Endothelial cell of umbilical vein (primary cell): ENCODE measurements around the gene SLC39A5. TPM values are rescaled to one million over a fixed set of nuclear protein-coding genes. Genes with fewer than 3 reads are reported as not detected.

ENCODE experiments used
- BruUV-seq: library from RNA; stranded (reverse); fragments of 400-500 nt; replicated peaks from 2 replicates; lab custom pipeline; 2021; lab: Mats Ljungman, UMichigan
- CTCF ChIA-PET: fragments of 300-600, 350-600 bp; sonication (Branson Sonifier 250); formaldehyde crosslinking; loops from one replicate; lab custom pipeline; 2021; ENCODE audit warnings: antibody characterized with exemption, inconsistent platforms; lab: Charles Lee
- POLR2A ChIA-PET: fragments of 300-600, 350-600 bp; sonication (Branson Sonifier 250); formaldehyde crosslinking; loops from one replicate; lab custom pipeline; 2021; ENCODE audit warnings: antibody characterized with exemption, inconsistent platforms; lab: Charles Lee
- DNase-seq: peaks from one replicate; pipeline ENCODE4 v3.0.0-alpha.2; 2011; ENCODE audit warnings: low read depth, low spot score
- FAIRE-seq: peaks from 2 replicates; lab custom pipeline; 2011; peaks lifted over from hg19 to GRCh38; lab: Jason Lieb, UNC
- H2AFZ ChIP-seq: 2 replicates; pipeline ENCODE4 v1.6.0; 2012; ENCODE audit warnings: low read depth, low read length, control low read depth, inconsistent platforms
- H3K27ac ChIP-seq: 2 replicates; pipeline ENCODE4 v1.5.1; 2011; ENCODE audit warnings: low read depth, mild to moderate bottlenecking, control low read depth, low read length, moderate library complexity; ENCODE audit not compliant: insufficient read depth
- H3K27me3 ChIP-seq, 2 experiments: 2 replicates each; pipeline versions ENCODE4 v1.6.0 to v1.6.1; 2011; ENCODE audit warnings: low read length in 2 of 2, mixed read lengths in 1 of 2; ENCODE audit not compliant: control insufficient read depth in 2 of 2, insufficient read depth in 2 of 2
- H3K36me3 ChIP-seq, 2 experiments: 2 replicates in 1 of 2; 3 replicates in 1 of 2; pipeline ENCODE4 v1.5.1; 2011; ENCODE audit warnings: low read length in 2 of 2, mild to moderate bottlenecking in 1 of 2, moderate library complexity in 1 of 2; ENCODE audit not compliant: control insufficient read depth in 2 of 2, insufficient read depth in 2 of 2; ENCODE audit errors: extremely low read depth in 1 of 2
- H3K4me1 ChIP-seq: 3 replicates; pipeline ENCODE4 v1.5.1; 2011; ENCODE audit warnings: mild to moderate bottlenecking, low read length; ENCODE audit not compliant: control insufficient read depth, insufficient read depth; ENCODE audit errors: extremely low read depth
- H3K4me2 ChIP-seq: 2 replicates; pipeline ENCODE4 v1.6.1; 2011; ENCODE audit warnings: low read length, control low read depth, mixed read lengths; ENCODE audit not compliant: insufficient read depth
- H3K4me3 ChIP-seq, 3 experiments: fragments of 200-600 bp in 1 of 3; sonication (generic), shearing (Covaris generic) in 1 of 3; replicated peaks in 1 of 3; 2 replicates each; pipeline ENCODE4 v1.5.1; 2011 to 2016; ENCODE audit warnings: control low read depth in 3 of 3, low read length in 3 of 3, mild to moderate bottlenecking in 2 of 3, inconsistent platforms in 1 of 3, low read depth in 1 of 3, moderate library complexity in 1 of 3; ENCODE audit not compliant: insufficient read depth in 1 of 3
- H3K79me2 ChIP-seq: 2 replicates; pipeline ENCODE4 v1.6.0; 2012; ENCODE audit warnings: low read length, inconsistent platforms; ENCODE audit not compliant: control insufficient read depth, insufficient read depth
- H3K9ac ChIP-seq: replicated peaks from 2 replicates; pipeline ENCODE3; 2011; ENCODE audit warnings: low read length, control low read depth; ENCODE audit not compliant: insufficient read depth; ENCODE audit errors: extremely low read depth
- H3K9me1 ChIP-seq: replicated peaks from 3 replicates; pipeline ENCODE4 v1.6.0; 2011; ENCODE audit warnings: mild to moderate bottlenecking, low read length; ENCODE audit not compliant: control insufficient read depth, insufficient read depth; ENCODE audit errors: extremely low read depth
- H3K9me3 ChIP-seq: replicated peaks from 2 replicates; pipeline ENCODE4 v1.5.1; 2012; ENCODE audit warnings: low read length, inconsistent platforms; ENCODE audit not compliant: control insufficient read depth, insufficient read depth
- H4K20me1 ChIP-seq: replicated peaks from 2 replicates; pipeline ENCODE3; 2011; ENCODE audit warnings: mild to moderate bottlenecking, low read length; ENCODE audit not compliant: control insufficient read depth, insufficient read depth; ENCODE audit errors: extremely low read depth
- CTCF ChIP-seq, 2 donors: IDR thresholded peaks; 1 replicate in 1 of 2; 2 replicates in 1 of 2; pipeline ENCODE4 v1.5.1; 2011; ENCODE audit warnings: low read length in 2 of 2, mild to moderate bottlenecking in 2 of 2, moderate library complexity in 2 of 2, control low read depth in 1 of 2, inconsistent platforms in 1 of 2, low read depth in 1 of 2; ENCODE audit not compliant: insufficient read depth in 1 of 2; ENCODE audit errors: extremely low read depth in 1 of 2
- EZH2 ChIP-seq: IDR thresholded peaks from 2 replicates; pipeline ENCODE4 v1.6.1; 2012; ENCODE audit warnings: borderline replicate concordance, low read depth, mild to moderate bottlenecking, moderate library complexity, low read length, inconsistent platforms; ENCODE audit not compliant: severe bottlenecking
- FOS ChIP-seq: IDR thresholded peaks from 2 replicates; pipeline ENCODE4 v1.6.1; 2011; ENCODE audit warnings: mild to moderate bottlenecking, low read length, moderate library complexity, borderline replicate concordance; ENCODE audit not compliant: insufficient read depth
- GATA2 ChIP-seq: IDR thresholded peaks from 2 replicates; pipeline ENCODE4 v1.7.0; 2011; ENCODE audit warnings: low read depth, mild to moderate bottlenecking, moderate library complexity, mixed read lengths, low read length; ENCODE audit not compliant: insufficient read length, insufficient read depth
- JUN ChIP-seq: IDR thresholded peaks from 2 replicates; pipeline ENCODE4 v1.6.1; 2011; ENCODE audit warnings: borderline replicate concordance, low read depth; ENCODE audit not compliant: insufficient read length, insufficient read depth
- MAX ChIP-seq: IDR thresholded peaks from 2 replicates; pipeline ENCODE4 v1.6.1; 2011; ENCODE audit not compliant: insufficient read depth, insufficient read length
- MYC ChIP-seq: IDR thresholded peaks from one replicate; pipeline ENCODE4 v1.6.1; 2011; ENCODE audit warnings: mild to moderate bottlenecking, low read depth, low read length
- POLR2A ChIP-seq: IDR thresholded peaks from 2 replicates; pipeline ENCODE4 v1.6.1; 2012; ENCODE audit warnings: low read depth, mild to moderate bottlenecking, control low read depth, low read length
- POLR2AphosphoS5 ChIP-seq: IDR thresholded peaks from 2 replicates; pipeline ENCODE4 v1.6.1; 2012; ENCODE audit warnings: low read depth, mild to moderate bottlenecking, control low read depth, low read length, moderate library complexity; ENCODE audit not compliant: insufficient read depth
- dilution Hi-C: fragments of 300-500 bp; cut with MboI; formaldehyde crosslinking; loops from one replicate; pipeline ENCODE4 v1.15.0; 2019; ENCODE audit warnings: low sequenced_read_pairs; ENCODE audit not compliant: extremely low pct_ligation_motif_present
- intact Hi-C: fragments of 100-400 bp; cut with micrococcal nuclease; formaldehyde crosslinking; loops from one replicate; pipeline ENCODE4 v1.10.0; 2022
- polyA plus RNA-seq, 4 experiments: library from polyadenylated mRNA; depleted of rRNA in 3 of 4; stranded (reverse) in 3 of 4; unstranded in 1 of 4; fragments of >200 nt; gene quantifications; 2 replicates each; pipeline versions ENCODE4 v1.2.1 to v1.2.3, GENCODE V29; 2011 to 2012; ENCODE audit warnings: missing spikeins in 1 of 4
- total RNA-seq: library from RNA; stranded (reverse); gene quantifications from 2 replicates; pipeline ENCODE4 v1.2.3, GENCODE V29; 2021

SLC39A5 gene
- total and polyA plus RNA-seq, 2 donors (not counting 3 experiments of a cell fraction or from before 2014, with no cell fraction given): 0.10 TPM; not detected in 1

- intact Hi-C loops: no loop called here
- H3K27me3 ChIP-seq: no peaks in the 10 kb centered on the region
- no peaks in the 10 kb centered on the region for H3K79me2 ChIP-seq
- no peak for DNase-seq
- peaks cover 0 to 4% of the 10 kb centered on the region in 2 experiments for H3K36me3 ChIP-seq
- dilution Hi-C loops: no loop called here
- no TSS peak for BruUV-seq
- H3K4me2 ChIP-seq: no peak overlapping the region
- no peak overlapping the region for H3K4me3 ChIP-seq
- no peak for FAIRE-seq
- CTCF ChIA-PET: interaction anchor here (0.5 to 1.3 kb wide), 3 partner anchors 20 to 106 kb away, joined by 3 to 4 read pairs (median 3); no protein-coding TSS in a partner anchor
- POLR2A ChIA-PET: interaction anchor here (0.5 kb wide), 1 partner anchor 448 kb away, joined by 4 read pairs; no protein-coding TSS in a partner anchor
- H3K4me1 ChIP-seq: no peaks in the 10 kb centered on the region
- no peaks in the 10 kb centered on the region for H3K9me1 ChIP-seq
- no peaks in the 10 kb centered on the region for H3K9me3 ChIP-seq
- no peak overlapping the region for H3K27ac ChIP-seq
- TF ChIP-seq EZH2 (no peak), FOS (no peak), CTCF (IDR thresholded peaks at IDR 0.05; ENCODE audit: extremely low read depth in 1 of 2, insufficient read depth in 1 of 2, low read depth in 1 of 2, low read length in 2 of 2) (no peak), MYC (no peak)
- H3K9ac ChIP-seq: no peak overlapping the region
- H4K20me1 ChIP-seq: no peaks in the 10 kb centered on the region
- no peak overlapping the region for H2AFZ ChIP-seq
Measured at GRCh38 chr12:56231184-56231582, 1.3 kb downstream of the SLC39A5 start.

- no peak for DNase-seq
- dilution Hi-C loops: no loop called here
- Histone ChIP-seq H3K79me2 (no peaks in the 10 kb centered on the region), H3K27me3 (no peaks in the 10 kb centered on the region), H2AFZ (no peak overlapping the region), H3K4me1 (no peaks in the 10 kb centered on the region), H4K20me1 (no peaks in the 10 kb centered on the region), H3K9me3 (no peaks in the 10 kb centered on the region), H3K9ac (no peak overlapping the region), H3K4me3 (no peak overlapping the region), H3K27ac (no peak overlapping the region), H3K36me3 (peaks cover 3 to 15% of the 10 kb centered on the region in 2 experiments), H3K9me1 (no peaks in the 10 kb centered on the region), H3K4me2 (no peak overlapping the region)
- intact Hi-C loops: no loop called here
- no TSS peak for BruUV-seq
- CTCF ChIA-PET: no interaction called here
- FAIRE-seq: no peak
- POLR2A ChIA-PET: no interaction called here
- TF ChIP-seq MAX (no peak), GATA2 (no peak), POLR2AphosphoS5 (no peak), MYC (no peak), EZH2 (no peak), POLR2A (no peak), JUN (no peak), CTCF (IDR thresholded peaks at IDR 0.05; ENCODE audit: extremely low read depth in 1 of 2, insufficient read depth in 1 of 2, low read depth in 1 of 2, low read length in 2 of 2) (no peak), FOS (no peak)
Measured at GRCh38 chr12:56234746-56235436, 5.0 kb downstream of the SLC39A5 start.
